ENCODE data around the gene PLEKHA1.

PLEKHA1 gene

DNA sequence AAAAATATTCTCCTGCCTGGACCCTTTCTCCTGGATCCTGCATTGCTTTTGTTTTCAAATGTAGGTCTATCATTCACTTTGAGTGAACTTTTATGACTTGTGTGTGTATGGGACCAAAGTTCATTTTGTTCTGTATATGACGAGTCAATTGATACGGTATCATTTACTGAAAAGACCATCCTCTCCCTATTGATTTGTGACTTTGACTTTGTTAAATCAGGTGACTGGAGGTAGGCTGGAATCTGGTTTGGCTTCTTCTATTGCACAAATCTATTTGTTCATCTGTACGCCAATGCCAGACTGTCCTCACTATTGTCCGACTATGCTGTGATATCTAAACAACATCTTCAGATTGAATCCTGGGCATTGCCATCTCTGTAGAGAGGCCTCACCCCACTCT, 74.6 kb downstream of the PLEKHA1 start:
- Mint-ChIP-seq H3K27me3 (peaks cover 16% of the 10 kb centered on the region), H3K4me3 (no peak overlapping the region)

DNA sequence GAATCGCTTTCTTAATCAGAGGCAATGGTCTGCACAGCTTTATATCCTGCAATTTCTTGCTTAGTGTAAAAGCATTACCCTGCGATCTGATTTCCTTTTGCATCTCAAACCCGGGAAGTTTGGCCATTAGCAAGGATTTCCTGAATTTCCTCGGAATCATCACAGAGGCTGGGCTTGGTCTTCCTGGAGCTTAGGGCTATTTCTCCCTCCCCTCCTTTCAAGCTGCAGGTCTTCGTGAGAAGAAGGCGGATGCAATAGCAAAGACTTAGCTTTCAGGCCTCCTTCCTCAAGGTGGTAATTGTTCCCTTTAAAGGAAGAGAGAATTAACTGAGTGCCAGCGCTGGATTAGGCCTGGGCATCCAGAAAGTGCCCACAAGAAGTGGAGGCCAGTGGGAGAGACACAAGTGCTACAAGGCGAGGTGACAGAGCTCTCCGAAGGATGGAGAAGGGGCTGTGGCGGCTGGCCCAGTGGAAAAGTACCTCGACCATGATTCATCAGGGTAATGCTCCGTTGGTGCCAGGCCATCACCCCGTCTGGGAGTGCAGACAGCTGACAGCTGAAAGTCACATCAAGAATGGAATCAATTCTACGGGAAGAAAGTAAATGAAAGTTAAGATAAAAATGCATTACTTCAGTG, 76.0 kb downstream of the PLEKHA1 start:
- peaks cover 15% of the 10 kb centered on the region for H3K27me3 Mint-ChIP-seq

More for the DNA sequence above, 74.6 kb downstream of the PLEKHA1 start:
- Mint-ChIP-seq H3K36me3 (peaks cover 4% of the 10 kb centered on the region), H3K4me1 (ENCODE audit: low read depth) (no peaks in the 10 kb centered on the region), H3K27ac (no peak overlapping the region), H3K9me3 (ENCODE audit: low read depth) (no peaks in the 10 kb centered on the region)

DNA sequence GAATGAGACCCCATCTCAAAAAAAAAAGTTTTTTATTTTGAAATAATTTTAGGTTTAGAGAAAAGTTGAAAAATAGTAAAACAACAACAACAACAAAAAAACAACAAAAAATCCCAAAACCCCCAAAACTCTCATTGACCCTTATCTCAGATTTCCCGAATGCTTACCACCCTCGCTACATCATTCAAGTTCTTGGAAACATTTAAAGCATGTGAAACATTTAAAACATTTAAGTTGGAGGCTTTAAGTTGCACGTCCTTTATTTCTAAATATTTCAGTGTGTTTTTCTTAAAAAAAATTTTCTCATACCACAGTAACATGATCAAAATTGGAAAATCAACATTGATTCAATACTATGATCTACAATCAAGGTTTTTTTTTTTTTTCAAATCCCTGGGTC, 79.6 kb downstream of the PLEKHA1 start:
- H3K9me3 Mint-ChIP-seq (ENCODE audit: low read depth) = no peaks in the 10 kb centered on the region
- H3K4me3 Mint-ChIP-seq = no peak overlapping the region
- H3K4me1 Mint-ChIP-seq (ENCODE audit: low read depth) = no peaks in the 10 kb centered on the region
- H3K27ac Mint-ChIP-seq = no peak overlapping the region
- no peaks in the 10 kb centered on the region for H3K36me3 Mint-ChIP-seq
- H3K27me3 Mint-ChIP-seq = peaks cover 34% of the 10 kb centered on the region

More for the DNA sequence above, 76.0 kb downstream of the PLEKHA1 start:
- Mint-ChIP-seq H3K9me3 (ENCODE audit: low read depth) (no peaks in the 10 kb centered on the region), H3K27ac (no peak overlapping the region), H3K36me3 (peaks cover 4% of the 10 kb centered on the region), H3K4me1 (ENCODE audit: low read depth) (no peaks in the 10 kb centered on the region), H3K4me3 (no peak overlapping the region)

DNA sequence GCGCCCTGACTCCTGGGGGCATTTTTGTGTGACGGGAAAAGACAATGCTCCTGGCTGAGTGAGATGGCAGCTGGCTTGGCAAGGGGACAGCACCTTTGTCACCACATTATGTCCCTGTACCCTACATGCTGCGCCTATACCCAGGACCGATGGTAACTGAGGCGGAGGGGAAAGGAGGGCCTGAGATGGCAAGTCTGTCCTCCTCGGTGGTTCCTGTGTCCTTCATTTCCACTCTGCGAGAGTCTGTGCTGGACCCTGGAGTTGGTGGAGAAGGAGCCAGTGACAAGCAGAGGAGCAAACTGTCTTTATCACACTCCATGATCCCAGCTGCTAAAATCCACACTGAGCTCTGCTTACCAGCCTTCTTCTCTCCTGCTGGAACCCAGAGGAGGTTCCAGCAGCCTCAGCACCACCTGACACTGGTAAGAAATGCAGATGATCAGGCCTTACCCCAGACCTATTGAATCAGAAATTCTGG, 80.1 kb downstream of the PLEKHA1 start, which contains the start of gene ARMS2:
ARMS2 (plus strand) TSS at position 51 of the 478 bp plus-strand sequence; CDS start at position 126, 75 bp downstream.
- Mint-ChIP-seq H3K4me1 (ENCODE audit: low read depth) (peaks cover 4% of the 10 kb centered on the region), H3K4me3 (no peak within 1 kb of the TSS), H3K9me3 (ENCODE audit: low read depth) (no peaks in the 10 kb centered on the region), H3K36me3 (no peaks in the 10 kb centered on the region), H3K27me3 (peaks cover 40% of the 10 kb centered on the region), H3K27ac (no peak within 1 kb of the TSS)

DNA sequence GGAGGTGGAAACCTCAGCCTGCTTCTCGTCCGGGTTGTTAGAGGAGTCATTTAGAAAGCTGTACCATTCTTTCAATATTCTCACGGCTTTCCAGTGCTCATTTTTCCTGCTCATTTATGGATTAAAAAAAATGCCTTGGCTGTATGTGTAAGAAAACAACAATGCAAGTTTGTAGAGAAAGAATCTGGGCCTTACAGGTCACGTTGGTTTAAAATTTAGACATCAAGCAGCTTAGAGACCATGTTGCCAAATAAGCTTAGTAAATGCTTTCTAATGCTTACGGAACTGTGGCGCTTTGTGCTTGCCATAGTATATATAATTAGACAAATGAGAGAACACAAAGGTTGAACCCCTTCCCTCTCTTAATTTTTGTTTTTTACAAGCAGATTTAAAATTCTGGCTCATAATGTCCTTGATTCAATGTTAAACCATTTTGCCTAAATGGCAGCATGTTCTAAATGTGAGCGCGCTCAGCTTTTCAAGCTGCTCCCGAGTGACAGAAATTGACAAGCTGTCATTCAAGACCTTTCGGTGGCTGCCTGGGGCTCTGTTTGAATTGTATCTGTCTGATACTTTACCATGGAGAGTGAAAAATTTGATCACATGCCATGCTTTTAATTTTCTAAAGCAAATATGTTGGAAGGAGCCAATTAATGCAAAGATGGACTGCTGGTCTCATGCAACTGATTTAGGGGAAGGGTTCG, 81.0 kb downstream of the PLEKHA1 start:
- H3K36me3 Mint-ChIP-seq = no peaks in the 10 kb centered on the region
- no peak overlapping the region for H3K4me3 Mint-ChIP-seq
- H3K4me1 Mint-ChIP-seq (ENCODE audit: low read depth) = peaks cover 7% of the 10 kb centered on the region
- no peaks in the 10 kb centered on the region for H3K9me3 Mint-ChIP-seq (ENCODE audit: low read depth)
- no peak overlapping the region for H3K27ac Mint-ChIP-seq
- H3K27me3 Mint-ChIP-seq = peaks cover 42% of the 10 kb centered on the region

DNA sequence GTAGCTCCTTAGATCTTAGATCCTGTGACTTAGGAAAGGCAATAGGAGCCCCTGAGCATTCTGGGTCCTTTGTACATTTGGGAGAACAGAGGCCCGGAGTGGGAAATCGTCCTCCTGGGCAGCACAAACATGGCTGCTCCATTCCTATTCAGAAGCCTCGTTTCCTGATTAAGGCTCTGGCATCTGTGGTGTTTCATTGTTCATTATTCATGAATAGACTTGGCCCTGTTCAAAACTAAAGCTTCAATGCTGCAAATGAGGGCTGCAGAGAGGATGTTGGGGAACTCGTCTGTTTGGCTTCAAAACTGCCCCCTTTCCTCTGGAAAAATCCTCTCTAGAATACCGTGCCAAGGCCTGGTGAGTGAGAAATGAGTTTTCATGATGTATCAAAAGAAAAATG, 83.4 kb downstream of the PLEKHA1 start:
- Mint-ChIP-seq H3K36me3 (no peaks in the 10 kb centered on the region), H3K9me3 (ENCODE audit: low read depth) (no peaks in the 10 kb centered on the region), H3K4me1 (ENCODE audit: low read depth) (peaks cover 17% of the 10 kb centered on the region), H3K27ac (no peak overlapping the region), H3K27me3 (peaks cover 42% of the 10 kb centered on the region), H3K4me3 (no peak overlapping the region)

DNA sequence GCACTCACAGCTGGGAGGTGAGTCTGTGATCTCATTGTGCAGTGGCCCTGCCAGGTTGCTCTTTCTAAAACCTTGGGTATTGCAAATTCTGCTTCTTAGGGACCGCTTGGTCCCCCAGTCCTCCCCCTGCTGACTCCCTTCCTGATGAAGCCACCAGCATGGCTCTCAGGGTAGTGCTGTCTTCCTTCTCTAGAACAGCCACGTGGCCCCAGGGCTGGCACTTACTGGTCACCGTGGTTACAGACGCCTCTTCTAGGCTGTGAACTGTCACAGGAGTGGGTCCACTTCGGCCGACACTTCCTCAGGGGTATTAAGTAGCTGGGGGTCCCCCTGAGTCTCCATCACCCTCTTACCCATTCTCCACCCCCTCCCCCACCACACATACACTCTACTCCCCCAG, 84.2 kb downstream of the PLEKHA1 start:
- no peaks in the 10 kb centered on the region for H3K9me3 Mint-ChIP-seq (ENCODE audit: low read depth)
- H3K4me3 Mint-ChIP-seq = no peak overlapping the region
- no peaks in the 10 kb centered on the region for H3K36me3 Mint-ChIP-seq
- H3K4me1 Mint-ChIP-seq (ENCODE audit: low read depth) = peaks cover 18% of the 10 kb centered on the region
- H3K27ac Mint-ChIP-seq = no peak overlapping the region
- peaks cover 49% of the 10 kb centered on the region for H3K27me3 Mint-ChIP-seq

DNA sequence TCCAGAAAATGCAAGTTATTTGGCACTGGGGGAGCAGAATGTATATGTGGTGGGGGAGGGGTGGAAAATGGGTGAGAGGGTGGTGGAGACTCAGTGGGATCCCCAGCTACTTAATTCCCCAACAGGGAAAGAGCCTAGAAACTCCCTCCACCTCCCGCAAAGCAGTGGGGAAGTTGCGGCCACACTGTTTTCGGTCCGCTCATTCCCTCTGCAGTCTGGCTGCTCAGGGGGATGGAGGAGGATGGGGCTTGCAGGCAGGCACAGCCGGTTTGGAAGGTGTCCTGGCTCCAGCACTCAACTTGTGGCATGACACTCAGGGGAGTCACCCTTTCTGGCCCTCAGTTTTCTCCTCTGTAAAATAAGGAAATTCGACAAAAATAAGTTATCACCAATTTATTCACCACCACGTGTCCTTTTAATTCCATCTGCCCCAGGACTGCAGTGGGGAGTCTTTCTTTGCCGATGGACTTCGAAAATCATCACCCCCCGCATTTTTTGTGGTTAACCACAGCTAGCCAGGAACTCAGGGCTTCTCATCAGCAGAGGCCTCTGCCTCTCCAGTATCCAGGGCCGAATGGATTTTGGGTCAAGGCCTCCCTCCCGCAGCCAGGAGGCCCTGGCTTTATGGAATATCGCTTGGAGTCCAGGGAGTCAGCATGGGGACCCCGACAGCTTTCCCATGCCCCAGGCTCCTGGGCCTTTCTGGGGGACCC, 85.2 kb downstream of the PLEKHA1 start:
- H3K9me3 Mint-ChIP-seq (ENCODE audit: low read depth) = no peaks in the 10 kb centered on the region
- peaks cover 18% of the 10 kb centered on the region for H3K4me1 Mint-ChIP-seq (ENCODE audit: low read depth)
- peaks cover 50% of the 10 kb centered on the region for H3K27me3 Mint-ChIP-seq
- no peaks in the 10 kb centered on the region for H3K36me3 Mint-ChIP-seq
- H3K4me3 Mint-ChIP-seq = no peak overlapping the region
- no peak overlapping the region for H3K27ac Mint-ChIP-seq

DNA sequence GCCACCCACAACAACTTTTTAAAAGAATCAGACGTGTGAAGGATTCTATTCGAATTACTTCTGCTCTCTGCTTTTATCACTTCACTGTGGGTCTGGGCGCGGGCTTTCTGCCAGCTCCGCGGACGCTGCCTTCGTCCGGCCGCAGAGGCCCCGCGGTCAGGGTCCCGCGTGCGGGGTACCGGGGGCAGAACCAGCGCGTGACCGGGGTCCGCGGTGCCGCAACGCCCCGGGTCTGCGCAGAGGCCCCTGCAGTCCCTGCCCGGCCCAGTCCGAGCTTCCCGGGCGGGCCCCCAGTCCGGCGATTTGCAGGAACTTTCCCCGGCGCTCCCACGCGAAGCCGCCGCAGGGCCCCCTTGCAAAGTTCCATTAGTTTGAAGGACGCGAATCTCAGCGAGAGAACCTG, 86.4 kb downstream of the PLEKHA1 start:
- Mint-ChIP-seq H3K27ac (no peak overlapping the region), H3K9me3 (ENCODE audit: low read depth) (no peaks in the 10 kb centered on the region), H3K4me3 (peak overlapping the region; percentile 73), H3K36me3 (no peaks in the 10 kb centered on the region), H3K27me3 (peaks cover 44% of the 10 kb centered on the region), H3K4me1 (ENCODE audit: low read depth) (peaks cover 18% of the 10 kb centered on the region)

DNA sequence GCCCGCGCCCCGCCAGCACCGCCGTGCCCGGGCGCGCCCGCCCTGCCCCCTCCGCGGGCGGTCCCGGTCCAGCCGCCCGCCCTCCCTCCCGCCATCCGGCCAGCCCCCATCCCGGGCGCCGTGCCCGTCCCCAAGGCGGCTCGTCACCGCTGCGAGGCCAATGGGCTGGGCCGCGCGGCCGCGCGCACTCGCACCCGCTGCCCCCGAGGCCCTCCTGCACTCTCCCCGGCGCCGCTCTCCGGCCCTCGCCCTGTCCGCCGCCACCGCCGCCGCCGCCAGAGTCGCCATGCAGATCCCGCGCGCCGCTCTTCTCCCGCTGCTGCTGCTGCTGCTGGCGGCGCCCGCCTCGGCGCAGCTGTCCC, 86.8 kb downstream of the PLEKHA1 start, which contains the start of gene HTRA1:
HTRA1 (plus strand) TSS at position 187 of the 362 bp plus-strand sequence; CDS start at position 287, 100 bp downstream.
- Mint-ChIP-seq H3K9me3 (ENCODE audit: low read depth) (no peaks in the 10 kb centered on the region), H3K36me3 (no peaks in the 10 kb centered on the region), H3K4me3 (peak within 1 kb of the TSS; percentile 84), H3K27ac (no peak within 1 kb of the TSS), H3K4me1 (ENCODE audit: low read depth) (peaks cover 18% of the 10 kb centered on the region), H3K27me3 (peaks cover 44% of the 10 kb centered on the region)

DNA sequence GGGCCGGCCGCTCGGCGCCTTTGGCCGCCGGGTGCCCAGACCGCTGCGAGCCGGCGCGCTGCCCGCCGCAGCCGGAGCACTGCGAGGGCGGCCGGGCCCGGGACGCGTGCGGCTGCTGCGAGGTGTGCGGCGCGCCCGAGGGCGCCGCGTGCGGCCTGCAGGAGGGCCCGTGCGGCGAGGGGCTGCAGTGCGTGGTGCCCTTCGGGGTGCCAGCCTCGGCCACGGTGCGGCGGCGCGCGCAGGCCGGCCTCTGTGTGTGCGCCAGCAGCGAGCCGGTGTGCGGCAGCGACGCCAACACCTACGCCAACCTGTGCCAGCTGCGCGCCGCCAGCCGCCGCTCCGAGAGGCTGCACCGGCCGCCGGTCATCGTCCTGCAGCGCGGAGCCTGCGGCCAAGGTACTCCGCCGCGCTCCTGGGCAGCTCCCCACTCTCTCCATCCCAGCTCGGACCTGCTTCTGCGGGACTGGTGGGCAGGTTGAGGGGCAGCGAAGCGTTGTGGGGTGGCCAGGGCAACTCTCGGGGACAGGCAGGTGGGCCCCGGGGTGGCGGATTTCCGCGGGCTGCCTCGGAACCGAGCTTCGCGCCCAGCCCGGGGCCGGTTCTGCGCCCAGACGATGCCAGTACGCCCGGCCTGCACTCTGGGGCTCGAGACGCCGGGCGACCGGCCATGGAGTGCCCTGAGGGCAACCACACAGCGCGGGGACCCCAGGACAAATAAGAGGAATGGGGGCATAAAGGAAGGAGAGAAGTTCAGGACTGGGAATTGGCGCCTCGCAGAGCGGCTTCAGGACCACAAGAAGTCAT, 87.4 kb downstream of the PLEKHA1 start:
- Mint-ChIP-seq H3K27me3 (peaks cover 43% of the 10 kb centered on the region), H3K36me3 (no peaks in the 10 kb centered on the region), H3K27ac (no peak overlapping the region), H3K4me3 (peak overlapping the region; percentile 84), H3K9me3 (ENCODE audit: low read depth) (no peaks in the 10 kb centered on the region), H3K4me1 (ENCODE audit: low read depth) (peaks cover 18% of the 10 kb centered on the region)

DNA sequence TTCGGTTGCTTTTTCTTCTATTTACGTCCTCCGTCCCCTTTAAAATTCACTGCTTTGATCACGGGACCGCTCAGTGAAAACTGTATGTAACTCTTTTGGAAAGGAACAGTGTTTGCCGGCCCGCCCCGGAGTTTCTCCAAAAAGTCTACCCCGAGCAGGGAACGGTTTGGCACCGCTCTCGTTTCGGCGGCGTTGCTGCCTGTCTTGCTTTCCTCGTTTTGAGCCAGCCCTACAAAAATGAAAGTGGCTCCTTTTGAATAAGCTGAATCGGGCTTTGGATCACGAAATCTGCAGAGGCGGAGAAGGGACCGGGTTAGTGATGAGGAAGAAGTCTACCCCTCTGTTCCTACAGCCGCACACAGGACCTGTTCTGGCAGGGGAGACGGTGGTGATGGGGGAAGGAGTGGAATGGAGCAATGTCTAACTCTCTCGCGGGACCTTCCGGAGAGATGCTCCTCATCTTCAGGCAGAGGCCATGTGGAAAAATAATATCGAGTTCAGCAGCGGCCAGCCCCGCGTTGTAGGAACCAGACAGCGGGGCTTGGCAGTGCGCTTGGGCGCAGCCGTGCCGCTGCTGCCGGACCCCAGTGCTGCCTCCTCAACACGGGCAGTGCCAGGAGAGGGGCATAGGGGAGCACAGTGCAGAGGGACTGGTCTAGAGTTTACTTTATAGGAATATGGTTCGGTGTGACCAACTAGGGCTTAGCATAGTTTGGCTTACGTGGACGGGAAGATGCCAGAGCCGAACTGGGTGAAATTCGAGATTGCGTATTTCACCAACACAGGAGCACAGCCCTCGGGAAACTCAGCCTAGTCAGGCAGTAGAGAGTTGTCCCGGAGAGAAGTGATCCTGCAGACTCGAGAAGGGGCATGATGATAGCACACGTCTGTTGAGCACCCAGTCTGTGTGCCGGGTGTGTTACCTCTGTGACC, 88.3 kb downstream of the PLEKHA1 start:
- no peaks in the 10 kb centered on the region for H3K9me3 Mint-ChIP-seq (ENCODE audit: low read depth)
- peaks cover 18% of the 10 kb centered on the region for H3K4me1 Mint-ChIP-seq (ENCODE audit: low read depth)
- H3K36me3 Mint-ChIP-seq = no peaks in the 10 kb centered on the region
- no peak overlapping the region for H3K27ac Mint-ChIP-seq
- H3K27me3 Mint-ChIP-seq = peaks cover 35% of the 10 kb centered on the region
- peak overlapping the region; percentile 84 for H3K4me3 Mint-ChIP-seq

DNA sequence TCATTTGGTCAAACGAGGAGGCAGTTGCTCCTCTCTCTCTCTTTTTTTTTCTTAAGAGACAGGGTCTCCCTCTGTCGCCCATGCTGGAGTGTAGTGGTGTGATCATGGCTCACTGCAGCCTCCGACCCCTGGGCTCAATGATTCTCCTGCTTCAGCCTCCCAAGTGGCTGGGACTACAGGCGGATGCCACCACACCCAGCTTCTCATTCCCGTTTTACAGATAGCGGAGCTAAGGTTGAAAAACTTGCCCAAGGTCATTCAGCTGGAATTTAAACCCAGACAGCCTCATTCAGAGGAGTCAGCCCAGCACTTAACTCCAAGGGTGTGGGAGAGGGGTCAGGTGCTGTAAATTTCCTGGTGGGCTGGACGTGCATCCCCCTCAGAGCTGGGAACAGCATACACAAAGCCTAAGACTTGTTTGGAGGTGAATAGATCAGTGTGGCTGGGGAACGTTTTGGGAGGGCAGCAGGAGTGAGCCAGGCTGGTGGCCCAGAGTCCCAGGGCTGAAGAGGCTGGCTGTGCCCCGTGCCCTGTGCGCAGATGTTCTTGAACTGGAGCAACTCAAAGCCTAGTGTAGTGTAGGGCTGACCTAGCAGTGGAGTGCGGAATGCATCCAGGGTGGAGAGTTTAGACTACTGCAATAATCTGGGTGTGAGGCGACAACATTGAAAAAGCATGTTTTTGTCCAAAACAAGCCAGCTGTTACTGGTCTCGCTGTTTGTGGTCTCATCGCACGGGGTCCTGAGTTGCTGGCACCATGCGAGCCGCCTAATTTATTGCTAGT, 89.2 kb downstream of the PLEKHA1 start:
- Mint-ChIP-seq H3K4me1 (ENCODE audit: low read depth) (peaks cover 18% of the 10 kb centered on the region), H3K36me3 (no peaks in the 10 kb centered on the region), H3K9me3 (ENCODE audit: low read depth) (no peaks in the 10 kb centered on the region), H3K27ac (no peak overlapping the region), H3K4me3 (peak overlapping the region; percentile 84), H3K27me3 (peaks cover 31% of the 10 kb centered on the region)
